Activated naive CD4-positive, alpha-beta T cell treated with anti-CD3 and anti-CD28 coated beads for 36 hours (primary cell): Measurements from ENCODE around the gene CDKN1B. TPM values are rescaled to one million over a fixed set of nuclear protein-coding genes. Genes with fewer than 3 reads are reported as not detected.

Source experiments
- microRNA-seq: library from miRNA; unstranded; fragments of <30 nt; microRNA quantifications from one replicate; pipeline ENCODE4 v1.2.0, GENCODE V29; 2022; ENCODE audit warnings: borderline microRNAs expressed, borderline replicate concordance
- total RNA-seq, 2 experiments: library from RNA; stranded (reverse); gene quantifications; one replicate each; pipeline ENCODE4 v1.2.3, GENCODE V29; 2021

CDKN1B gene
- total RNA-seq, 2 experiments from 2014 or later = 35.9 to 39.1 TPM

Small RNA genes within 50 kb of the gene (microRNA-seq; reads per million reads assigned to microRNA genes)
- not detected for gene MIR613

Other genes starting within 250 kb of the CDKN1B start
- 10 to 100 TPM; 45.7 to 47.2 TPM for gene DUSP16, start 154.5 kb upstream of the CDKN1B start, total RNA-seq
- 10 to 100 TPM; 15.6 to 16.1 TPM for gene CREBL2, start 105.5 kb upstream of the CDKN1B start, total RNA-seq
- 10 to 100 TPM; 17.1 to 18.5 TPM for gene GPR19, start 21.2 kb upstream of the CDKN1B start, total RNA-seq
- gene APOLD1, start 68.3 kb downstream of the CDKN1B start, total RNA-seq = 1 to 10 TPM in 1 of 2 experiments, under 1 TPM in 1; 0.88 to 1.3 TPM
- gene DDX47, start 96.0 kb downstream of the CDKN1B start, total RNA-seq = 10 to 100 TPM; 86.6 to 87.3 TPM
- gene GPRC5A, start 174.2 kb downstream of the CDKN1B start, total RNA-seq = under 1 TPM; 0.24 to 0.64 TPM
- not detected for gene GPRC5D, start 234.8 kb downstream of the CDKN1B start, total RNA-seq